GM23248 (cell line): Measurements from ENCODE around the gene BEAN1.

Source experiments
- EZH2 ChIP-seq: fragments of 200-600 bp; sonication (generic); IDR thresholded peaks from 2 replicates; pipeline ENCODE4 v1.6.1; 2018; ENCODE audit warnings: antibody characterized with exemption, mild to moderate bottlenecking; ENCODE audit not compliant: insufficient read depth, poor library complexity, severe bottlenecking
- EZH2phosphoT487 ChIP-seq: fragments of 200-600 bp; sonication (generic); IDR thresholded peaks from 2 replicates; pipeline ENCODE4 v1.6.1; 2018; ENCODE audit warnings: antibody characterized with exemption, moderate library complexity, mild to moderate bottlenecking, low read depth; ENCODE audit not compliant: insufficient read depth

- no peak for TF ChIP-seq EZH2
- no peak for TF ChIP-seq EZH2phosphoT487
Observed at GRCh38 chr16:66434619-66435430, 7.7 kb downstream of the BEAN1 start.
